ENCODE results near the gene DAZL.
A peak's percentile ranks its signal among the peaks of the same experiment; 100 is the strongest.
"Not testable (repeated sequence)": the region's sequence is repeated elsewhere in the genome, so short reads cannot be mapped to it uniquely, and the experiment has no call there.

Gene DAZL

GRCh38 chr3:16604887-16605602 is at the start of gene DAZL:
DAZL (minus strand) TSS chr3:16605423; CDS start chr3:16605205, 218 bp downstream.
- DNase-seq: no peak

GRCh38 chr3:16654976-16655375 is 49.8 kb upstream of the DAZL start:
- no peak for DNase-seq

- DNase-seq: no peak
Measured at GRCh38 chr3:16653712-16654111, 48.5 kb upstream of the DAZL start.

- no peak for DNase-seq
Measured at GRCh38 chr3:16647668-16648067, 42.4 kb upstream of the DAZL start.

- DNase-seq: no peak
Measured at GRCh38 chr3:16639806-16640205, 34.6 kb upstream of the DAZL start.

GRCh38 chr3:16633948-16634347 is 28.7 kb upstream of the DAZL start:
- DNase-seq: no peak

GRCh38 chr3:16632395-16632794 is 27.2 kb upstream of the DAZL start:
- DNase-seq: no peak

GRCh38 chr3:16618721-16619120 is 13.5 kb upstream of the DAZL start:
- DNase-seq: no peak

GRCh38 chr3:16617155-16617554 is 11.9 kb upstream of the DAZL start:
- not testable (repeated sequence) for DNase-seq

- no peak for DNase-seq
Measured at GRCh38 chr3:16616083-16616482, 10.9 kb upstream of the DAZL start.

GRCh38 chr3:16614033-16615031 is 9.1 kb upstream of the DAZL start:
- no peak for DNase-seq

GRCh38 chr3:16609927-16610580 is 4.8 kb upstream of the DAZL start:
- DNase-seq: no peak

- no peak for DNase-seq
Measured at GRCh38 chr3:16608816-16609215, 3.6 kb upstream of the DAZL start.

GRCh38 chr3:16607718-16608117 is 2.5 kb upstream of the DAZL start:
- DNase-seq: no peak

GRCh38 chr3:16606398-16606797 is 1.2 kb upstream of the DAZL start:
- DNase-seq: no peak

GRCh38 chr3:16605966-16606365 is 743 bp upstream of the DAZL start:
- no peak for DNase-seq

GRCh38 chr3:16604433-16604832 is 790 bp downstream of the DAZL start:
- DNase-seq: no peak

- no peak for DNase-seq
Measured at GRCh38 chr3:16601537-16602005, 3.7 kb downstream of the DAZL start.

- peak; percentile 90 for DNase-seq
Measured at GRCh38 chr3:16600780-16601536, 4.3 kb downstream of the DAZL start.

- DNase-seq: no peak
Measured at GRCh38 chr3:16599694-16600093, 5.5 kb downstream of the DAZL start.

- DNase-seq: no peak
Measured at GRCh38 chr3:16596352-16597032, 8.7 kb downstream of the DAZL start.

- DNase-seq: no peak
Measured at GRCh38 chr3:16595778-16596177, 9.4 kb downstream of the DAZL start.
